Peyer's patch (tissue), 4 donors: ENCODE results near the gene TMEM170B.

Experiments
- CTCF ChIP-seq, 6 experiments: fragments of 450-650 bp in 4 of 6; fragments of 200-600 bp in 2 of 6; sonication (generic) in 1 of 6; IDR thresholded peaks; one replicate each; pipeline ENCODE4 v1.5.1; 2017 to 2019; ENCODE audit warnings: antibody characterized with exemption in 6 of 6, mild to moderate bottlenecking in 3 of 6, moderate library complexity in 1 of 6
- POLR2A ChIP-seq, 2 donors: fragments of 450-650 bp; IDR thresholded peaks; one replicate each; pipeline ENCODE4 v1.5.1; 2017; ENCODE audit warnings: antibody characterized with exemption in 2 of 2, mild to moderate bottlenecking in 2 of 2, moderate library complexity in 2 of 2

GRCh38 chr6:11614534-11615213 is 77.1 kb downstream of the TMEM170B start:
- no peak for TF ChIP-seq CTCF (IDR thresholded peaks at IDR 0.05)
- TF ChIP-seq POLR2A (IDR thresholded peaks at IDR 0.05) = no peak
